GM18511 (cell line): ENCODE results near the gene ITPR1.
"Not testable (repeated sequence)": the region's sequence is repeated elsewhere in the genome, so short reads cannot be mapped to it uniquely, and the experiment has no call there.

Experiments
- ATAC-seq: cut with Tn5 transposase; IDR thresholded peaks from one replicate; pipeline ENCODE4 v1.9.1; 2021; ENCODE audit warnings: mild to moderate bottlenecking, moderate library complexity; ENCODE audit not compliant: unreplicated experiment

The ITPR1 gene

DNA sequence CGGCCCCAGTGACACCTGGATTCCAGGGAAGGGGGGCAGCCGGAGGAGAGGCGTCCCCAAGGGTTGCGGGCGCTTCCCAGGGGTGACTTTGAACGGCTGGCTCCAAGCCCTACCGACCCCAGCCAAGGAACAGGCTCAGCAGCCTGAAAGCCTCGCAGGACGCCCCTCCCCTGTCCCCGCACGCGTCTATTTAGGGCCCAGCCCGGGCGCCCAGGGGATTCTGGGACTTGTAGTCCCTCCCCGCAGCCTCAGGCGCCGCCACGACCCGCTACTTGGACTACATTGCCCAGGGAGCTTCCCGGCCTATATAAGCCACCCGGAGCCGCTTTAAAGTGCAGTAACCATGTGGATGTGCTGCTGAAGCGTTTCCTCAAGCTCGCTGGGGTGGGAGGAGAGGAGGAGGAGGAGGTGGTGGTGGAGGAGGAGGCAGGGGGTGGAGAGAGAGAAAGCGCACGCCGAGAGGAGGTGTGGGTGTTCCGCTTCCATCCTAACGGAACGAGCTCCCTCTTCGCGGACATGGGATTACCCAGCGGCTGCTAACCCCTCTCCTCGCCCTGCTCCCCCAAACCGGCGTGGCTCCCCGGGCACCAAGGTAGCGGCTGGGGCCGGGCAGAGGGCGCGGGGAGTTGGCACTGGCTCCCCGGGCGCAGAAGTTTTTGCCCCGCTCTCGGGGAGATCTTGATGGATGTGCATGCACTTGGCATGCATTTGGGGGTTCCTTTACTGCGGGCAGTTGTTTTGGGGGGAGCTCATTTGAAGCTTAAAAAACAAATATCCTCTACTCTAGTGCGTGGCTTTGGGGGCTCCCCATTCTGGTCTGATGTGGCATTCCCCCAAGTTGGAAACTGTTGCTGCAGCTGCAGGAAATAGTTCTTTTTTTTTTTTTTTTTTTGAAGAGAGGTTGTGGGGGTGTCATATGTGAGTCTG, at the start of gene ITPR1:
Gene ITPR1 (plus strand): TSS at position 335 of the 927 bp plus-strand sequence. CDS start 23,144 bp downstream, outside the sequence.
- peak; percentile 89 for ATAC-seq

DNA sequence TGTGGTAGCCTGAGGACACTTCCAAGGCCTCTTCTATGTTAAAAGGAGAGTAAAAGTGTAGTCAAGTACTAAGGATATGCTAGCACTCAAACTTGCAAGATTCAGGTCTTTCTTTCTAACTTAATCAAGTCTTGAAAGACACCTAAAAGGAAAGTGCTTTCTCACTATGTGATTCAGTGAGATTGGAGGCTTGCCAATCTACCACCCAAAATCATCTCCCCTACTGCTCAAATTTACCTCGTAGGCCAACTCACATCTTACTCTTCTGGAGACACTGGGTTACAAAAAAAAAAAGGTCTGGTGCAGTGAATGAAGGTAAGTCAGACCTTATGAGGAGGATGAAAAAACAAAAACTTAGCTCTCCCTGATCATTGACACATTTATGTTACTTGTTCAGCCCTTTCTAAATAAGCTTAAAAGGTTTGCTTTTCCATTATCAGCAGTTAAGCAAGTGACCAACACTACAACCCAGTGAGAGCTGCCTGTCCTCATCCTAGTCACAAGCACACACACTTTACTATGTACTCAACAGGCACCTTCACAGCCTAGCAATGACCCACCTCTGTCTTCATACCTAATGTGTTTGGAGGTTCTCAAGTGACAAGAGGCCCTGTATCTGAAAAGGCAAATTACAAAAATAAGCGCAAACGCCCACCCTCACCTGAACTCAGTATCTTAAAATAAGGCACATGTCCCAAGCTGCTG, 45.7 kb upstream of the ITPR1 start:
- ATAC-seq = no peak

- ATAC-seq = no peak
These were observed 45.0 kb upstream of the ITPR1 start for GRCh38 chr3:4448187-4448586.

DNA sequence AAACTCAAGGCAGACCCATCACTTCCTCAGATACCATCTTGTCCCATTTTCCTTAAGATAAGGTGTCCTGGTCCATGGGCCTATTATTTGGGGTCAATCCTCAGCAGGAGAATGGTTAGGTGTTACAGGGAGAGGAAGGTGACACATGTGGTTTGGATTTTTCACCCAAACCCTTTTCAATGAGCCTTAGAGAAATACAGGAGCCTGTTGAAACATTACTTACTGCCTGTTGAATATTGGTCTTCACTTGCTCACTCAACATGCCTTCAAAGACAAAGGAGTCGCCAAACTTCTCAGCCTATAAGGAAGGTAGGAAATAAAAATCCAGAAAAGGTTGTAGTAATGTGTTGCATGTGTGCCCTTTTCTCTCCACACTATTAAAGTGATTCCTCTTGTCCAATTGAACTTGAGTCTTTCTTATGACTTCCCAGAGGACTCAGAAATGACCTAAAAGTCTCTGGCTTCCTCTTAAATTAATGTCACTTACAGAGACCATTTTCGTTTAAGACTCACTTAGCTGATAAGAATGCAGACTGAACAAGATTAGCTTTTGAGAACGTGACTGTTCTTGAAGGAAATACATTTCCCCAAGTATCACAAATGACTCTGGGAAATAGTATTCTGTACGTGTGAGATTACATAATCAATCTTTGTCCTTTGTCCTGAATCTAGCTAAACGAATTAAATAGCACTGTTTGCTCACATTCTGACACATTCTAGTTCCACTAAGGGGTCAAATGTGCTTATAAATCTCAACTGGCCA, 43.9 kb upstream of the ITPR1 start:
- ATAC-seq = no peak

DNA sequence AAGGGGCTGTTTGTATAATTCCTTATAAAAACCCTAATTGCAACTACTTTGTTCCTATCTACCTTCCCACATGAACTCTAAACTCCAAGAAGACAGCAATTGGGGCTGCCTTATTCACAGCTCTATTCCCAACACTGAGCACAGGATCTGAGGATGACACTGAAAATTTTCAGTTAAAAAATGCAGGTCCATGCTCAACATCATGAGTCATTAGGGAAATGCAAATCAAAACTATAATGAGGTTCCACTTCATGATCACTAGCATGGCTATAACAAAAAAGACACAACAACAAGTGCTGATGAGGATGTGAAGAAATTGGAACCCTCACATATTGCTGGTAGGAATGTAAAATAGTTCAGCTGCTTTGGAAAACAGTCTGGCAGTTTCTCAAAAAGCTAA, 39.0 kb upstream of the ITPR1 start:
- no peak for ATAC-seq

- not testable (repeated sequence) for ATAC-seq
These were observed 36.4 kb upstream of the ITPR1 start for GRCh38 chr3:4456780-4457179.

GRCh38 chr3:4458961-4459360, 34.2 kb upstream of the ITPR1 start:
- no peak for ATAC-seq

- no peak for ATAC-seq
These were observed 32.8 kb upstream of the ITPR1 start for GRCh38 chr3:4460334-4460733.

GRCh38 chr3:4461468-4462090, 31.6 kb upstream of the ITPR1 start:
- no peak for ATAC-seq

DNA sequence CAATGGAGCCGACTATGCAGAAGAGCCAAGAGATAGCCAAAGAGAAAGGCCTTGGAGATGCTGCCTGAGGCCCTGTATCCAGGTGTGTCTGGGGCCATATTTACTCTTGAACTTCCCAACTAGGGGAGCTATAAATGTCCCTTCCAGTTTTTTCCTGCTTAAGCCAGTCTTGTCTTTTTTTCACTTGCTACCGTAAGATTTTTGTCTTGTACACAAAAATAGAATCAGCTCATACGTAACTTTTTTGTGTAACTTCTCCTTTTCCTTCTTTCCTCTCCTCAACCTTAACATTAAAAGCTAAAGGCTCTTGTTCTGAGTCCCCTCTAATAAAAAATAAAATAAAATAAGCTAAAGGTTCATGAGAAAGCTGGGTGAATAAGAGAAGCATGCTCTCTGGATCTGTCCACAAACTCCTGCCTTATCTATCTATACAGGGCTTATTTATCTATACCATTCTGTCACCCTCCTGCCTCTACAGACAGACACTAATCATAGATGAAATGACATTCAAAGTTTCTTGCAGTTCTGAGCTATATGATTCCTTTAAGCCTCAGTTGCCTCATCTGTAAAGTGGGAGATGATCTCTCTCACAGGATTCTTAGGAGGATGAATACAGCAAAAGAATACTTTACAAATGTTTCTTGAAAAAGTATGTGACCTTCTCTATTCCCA, 30.6 kb upstream of the ITPR1 start:
- no peak for ATAC-seq

GRCh38 chr3:4464576-4464975, 28.6 kb upstream of the ITPR1 start:
- ATAC-seq = no peak

- peak; percentile 100 for ATAC-seq
These were observed 26.2 kb upstream of the ITPR1 start, which contains the start of gene SUMF1 for GRCh38 chr3:4466741-4467521. Gene SUMF1 (minus strand): TSS chr3:4467269. CDS start chr3:4467245, 24 bp downstream.

GRCh38 chr3:4467522-4467867, 25.7 kb upstream of the ITPR1 start:
- ATAC-seq = no peak

- no peak for ATAC-seq
These were observed 21.2 kb upstream of the ITPR1 start for GRCh38 chr3:4471907-4472306.

DNA sequence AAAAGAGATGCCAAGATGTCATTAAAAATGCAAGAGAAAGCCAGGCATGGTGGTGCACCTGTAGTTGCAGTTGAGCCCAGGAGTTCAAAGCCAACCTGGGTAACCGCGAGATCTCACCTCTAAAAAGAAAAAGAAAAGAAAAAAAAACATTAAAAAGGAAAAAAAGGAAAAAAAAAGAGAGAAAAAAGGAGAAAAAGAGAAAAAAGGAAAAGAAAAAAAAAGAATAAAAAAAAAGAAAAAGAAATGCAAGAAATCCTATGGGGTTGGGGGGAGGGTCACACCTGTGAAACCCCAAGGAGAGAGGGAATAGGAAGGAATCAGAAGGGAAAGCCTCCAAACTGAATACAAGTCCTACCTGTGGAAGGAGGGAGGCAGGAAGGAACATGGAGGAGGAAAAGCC, 20.8 kb upstream of the ITPR1 start:
- ATAC-seq = no peak

DNA sequence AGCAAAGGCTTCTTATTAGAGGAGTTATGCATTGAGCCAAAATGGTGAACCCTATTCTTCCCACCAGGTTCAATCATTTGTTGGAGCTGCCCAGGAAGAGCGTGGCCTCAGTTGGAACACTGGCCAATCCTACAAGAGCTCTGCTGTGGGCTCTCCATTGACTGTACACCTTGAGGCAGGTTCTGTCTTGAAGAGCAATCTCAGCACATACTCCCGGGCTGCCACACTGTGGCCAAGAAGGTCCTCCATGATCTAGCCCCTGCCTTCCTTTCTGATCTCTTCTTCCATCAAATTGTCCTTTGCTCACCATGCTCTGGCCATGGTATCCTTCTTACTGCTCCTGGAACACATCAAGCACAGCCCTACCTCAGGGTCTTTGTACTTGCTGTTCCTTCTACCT, 20.4 kb upstream of the ITPR1 start:
- no peak for ATAC-seq

DNA sequence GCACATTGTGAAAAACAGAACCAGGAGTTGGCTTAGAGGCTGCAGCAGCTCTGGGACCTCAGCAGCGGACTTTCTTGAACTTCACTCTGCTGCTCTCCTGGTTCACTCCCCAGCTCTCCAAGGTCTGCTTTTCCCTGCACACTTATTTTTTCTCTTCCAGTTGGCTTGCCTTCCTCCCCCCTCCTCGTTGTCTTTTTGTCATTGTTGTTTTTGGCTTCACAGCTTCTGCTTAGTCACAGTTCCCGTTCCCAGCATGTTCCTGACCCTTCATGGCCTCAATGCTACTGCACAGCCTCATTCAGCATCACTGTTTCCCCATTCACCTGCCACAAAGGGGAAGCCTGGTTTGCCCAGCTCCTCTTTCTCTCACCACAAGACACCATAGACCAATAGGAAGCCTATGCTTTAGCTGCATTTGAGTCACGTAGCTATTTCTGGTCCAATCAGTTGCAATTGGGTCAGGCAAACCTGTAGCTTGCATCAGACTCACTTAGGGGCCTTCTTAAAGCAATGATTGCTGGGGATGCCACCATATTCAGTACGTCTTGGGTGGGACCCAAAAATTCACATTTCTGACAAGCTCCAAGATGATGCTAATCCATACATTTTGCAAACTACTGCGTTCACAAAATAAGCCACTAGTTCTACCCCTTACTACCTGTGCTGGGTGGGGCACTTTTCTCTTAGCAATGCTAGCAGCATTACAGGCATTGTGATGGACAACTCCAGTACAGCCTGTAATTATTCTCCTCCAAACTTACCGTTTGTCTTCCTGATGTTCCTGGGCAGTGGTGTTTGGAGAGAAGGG, 18.3 kb upstream of the ITPR1 start:
- peak; percentile 73 for ATAC-seq

- no peak for ATAC-seq
These were observed 17.3 kb upstream of the ITPR1 start for GRCh38 chr3:4475804-4476203.

GRCh38 chr3:4476496-4476895, 16.7 kb upstream of the ITPR1 start:
- ATAC-seq = no peak
